HTR-8/SVneo (cell line): Measurements from ENCODE around the gene POLR3B.
"Not testable (repeated sequence)": the region's sequence is repeated elsewhere in the genome, so short reads cannot be mapped to it uniquely, and the experiment has no call there.

ENCODE experiments used
- DNase-seq: peaks from one replicate; pipeline ENCODE4 v3.0.0; 2011; ENCODE audit warnings: low spot score, mixed read lengths; ENCODE audit not compliant: insufficient read length
- FAIRE-seq: peaks from 2 replicates; lab custom pipeline; 2011; peaks lifted over from hg19 to GRCh38; lab: Jason Lieb, UNC

The POLR3B gene

GRCh38 chr12:106341086-106341877 is 16.3 kb upstream of the POLR3B start:
- no peak for DNase-seq

GRCh38 chr12:106342397-106343213 is 14.9 kb upstream of the POLR3B start:
- no peak for FAIRE-seq
- DNase-seq, result no peak

More at GRCh38 chr12:106341086-106341877, 16.3 kb upstream of the POLR3B start:
- FAIRE-seq, result no peak

GRCh38 chr12:106343214-106343528 is 14.4 kb upstream of the POLR3B start:
- DNase-seq (no peak), FAIRE-seq (no peak)

GRCh38 chr12:106344131-106344530 is 13.4 kb upstream of the POLR3B start:
- FAIRE-seq (no peak), DNase-seq (no peak)

- peak; percentile 27 for DNase-seq
- no peak for FAIRE-seq
Measured at GRCh38 chr12:106345746-106346145, 11.8 kb upstream of the POLR3B start.

- DNase-seq (no peak), FAIRE-seq (no peak)
Measured at GRCh38 chr12:106348411-106348810, 9.1 kb upstream of the POLR3B start.

- FAIRE-seq, result no peak
- DNase-seq, result no peak
Measured at GRCh38 chr12:106353175-106353574, 4.4 kb upstream of the POLR3B start.

- FAIRE-seq (no peak), DNase-seq (peak; percentile 35)
Measured at GRCh38 chr12:106358396-106359241, 1.1 kb downstream of the POLR3B start.

- DNase-seq (no peak), FAIRE-seq (no peak)
Measured at GRCh38 chr12:106359646-106360399, 2.3 kb downstream of the POLR3B start.

- FAIRE-seq, result no peak
- DNase-seq, result no peak
Measured at GRCh38 chr12:106360400-106360994, 2.9 kb downstream of the POLR3B start.

GRCh38 chr12:106362971-106363370 is 5.4 kb downstream of the POLR3B start:
- FAIRE-seq, result no peak
- DNase-seq, result no peak

GRCh38 chr12:106364261-106364660 is 6.7 kb downstream of the POLR3B start:
- no peak for FAIRE-seq

GRCh38 chr12:106369624-106370346 is 12.2 kb downstream of the POLR3B start:
- DNase-seq (peak; percentile 12), FAIRE-seq (peak; percentile 72)

More at GRCh38 chr12:106364261-106364660, 6.7 kb downstream of the POLR3B start:
- no peak for DNase-seq

GRCh38 chr12:106378788-106379187 is 21.2 kb downstream of the POLR3B start:
- FAIRE-seq (no peak), DNase-seq (no peak)

GRCh38 chr12:106380954-106381353 is 23.4 kb downstream of the POLR3B start:
- FAIRE-seq (no peak), DNase-seq (no peak)

GRCh38 chr12:106381866-106382265 is 24.3 kb downstream of the POLR3B start:
- DNase-seq, FAIRE-seq: not testable (repeated sequence)

- FAIRE-seq, result no peak
- no peak for DNase-seq
Measured at GRCh38 chr12:106386813-106387535, 29.4 kb downstream of the POLR3B start.

GRCh38 chr12:106387848-106388377 is 30.4 kb downstream of the POLR3B start:
- no peak for DNase-seq
- no peak for FAIRE-seq
